Naive thymus-derived CD4-positive, alpha-beta T cell (primary cell): ENCODE results near the gene ATF1. TPM values are rescaled to one million over a fixed set of nuclear protein-coding genes. Genes with fewer than 3 reads are reported as not detected.

Experiments used
- ATAC-seq: fragments of 150-1000 bp; cut with Tn5 transposase; 2 replicates; pipeline ENCODE4 v1.10.0; 2021; ENCODE audit warnings: mild to moderate bottlenecking, moderate library complexity
- CTCF ChIA-PET: fragments of 350-600 bp; sonication (Branson Sonifier 250); formaldehyde crosslinking; loops from one replicate; lab custom pipeline; 2021; ENCODE audit warnings: antibody characterized with exemption; lab: Charles Lee
- POLR2A ChIA-PET: fragments of 350-600 bp; sonication (Branson Sonifier 250); formaldehyde crosslinking; loops from one replicate; lab custom pipeline; 2021; ENCODE audit warnings: antibody characterized with exemption, inconsistent platforms; lab: Charles Lee
- DNase-seq, 9 donors: peaks; one replicate each; pipeline versions ENCODE4 v3.0.0 to v3.0.0-alpha.2; 2020 to 2022; ENCODE audit warnings: mixed read lengths in 1 of 9
- H3K27ac ChIP-seq: one replicate; pipeline ENCODE4 v1.7.0; 2013; ENCODE audit warnings: mild to moderate bottlenecking, low read depth, low read length, moderate library complexity
- H3K27me3 ChIP-seq, 2 donors: one replicate each; pipeline ENCODE4 v1.7.0; 2013; ENCODE audit warnings: low read length in 2 of 2, mild to moderate bottlenecking in 2 of 2, moderate library complexity in 2 of 2; ENCODE audit not compliant: control insufficient read depth in 2 of 2, insufficient read depth in 2 of 2
- H3K36me3 ChIP-seq, 3 experiments: 1 replicate in 2 of 3; 2 replicates in 1 of 3; pipeline ENCODE4 v1.7.0; 2013; ENCODE audit warnings: low read length in 3 of 3, mild to moderate bottlenecking in 3 of 3, moderate library complexity in 1 of 3; ENCODE audit not compliant: insufficient read depth in 3 of 3, control insufficient read depth in 2 of 3
- H3K4me1 ChIP-seq, 2 donors: one replicate each; pipeline ENCODE4 v1.7.0; 2013; ENCODE audit warnings: low read length in 2 of 2, mild to moderate bottlenecking in 2 of 2, moderate library complexity in 1 of 2; ENCODE audit not compliant: control insufficient read depth in 2 of 2, insufficient read depth in 2 of 2
- H3K4me3 ChIP-seq: 2 replicates; pipeline ENCODE4 v1.7.0; 2013; ENCODE audit warnings: mild to moderate bottlenecking, low read length
- H3K9me3 ChIP-seq, 3 experiments: 1 replicate in 2 of 3; 2 replicates in 1 of 3; pipeline ENCODE4 v1.7.0; 2013; ENCODE audit warnings: low read length in 3 of 3; ENCODE audit not compliant: control insufficient read depth in 2 of 3
- H3K27ac Mint-ChIP-seq, 9 donors: one replicate each; pipeline ENCODE4 v1.8.0; 2020 to 2022; ENCODE audit warnings: mixed read lengths in 9 of 9, mild to moderate bottlenecking in 8 of 9, moderate library complexity in 5 of 9, inconsistent platforms in 2 of 9
- H3K27me3 Mint-ChIP-seq, 5 donors: one replicate each; pipeline ENCODE4 v1.8.0; 2021 to 2022; ENCODE audit warnings: mixed read lengths in 5 of 5, mild to moderate bottlenecking in 1 of 5
- H3K36me3 Mint-ChIP-seq, 5 donors: one replicate each; pipeline ENCODE4 v1.8.0; 2020 to 2022; ENCODE audit warnings: mixed read lengths in 5 of 5, mild to moderate bottlenecking in 3 of 5, inconsistent platforms in 1 of 5
- H3K4me1 Mint-ChIP-seq, 7 donors: one replicate each; pipeline ENCODE4 v1.8.0; 2020 to 2022; ENCODE audit warnings: mixed read lengths in 7 of 7, mild to moderate bottlenecking in 3 of 7, inconsistent platforms in 1 of 7
- H3K4me3 Mint-ChIP-seq, 10 donors: one replicate each; pipeline ENCODE4 v1.8.0; 2020 to 2022; ENCODE audit warnings: mild to moderate bottlenecking in 10 of 10, mixed read lengths in 10 of 10, moderate library complexity in 6 of 10, inconsistent platforms in 2 of 10
- H3K9me3 Mint-ChIP-seq, 11 donors: one replicate each; pipeline ENCODE4 v1.8.0; 2020 to 2022; ENCODE audit warnings: mixed read lengths in 11 of 11, mild to moderate bottlenecking in 4 of 11, inconsistent platforms in 1 of 11, moderate library complexity in 1 of 11
- intact Hi-C, 2 donors: fragments of 100-400 bp; cut with micrococcal nuclease; formaldehyde crosslinking; loops; one replicate each; pipeline ENCODE4 v1.15.1; 2023
- polyA plus RNA-seq, 2 donors: library from polyadenylated mRNA; unstranded; fragments of 300-500 nt; fragmentation: Illumina TruSeq; gene quantifications; one replicate each; pipeline ENCODE4 v1.2.3, GENCODE V29; 2021
- total RNA-seq, 6 experiments: library from RNA in 5 of 6; stranded (reverse) in 5 of 6; gene quantifications; 1 replicate in 5 of 6; 2 replicates in 1 of 6; pipeline ENCODE4 v1.2.3 and lab custom pipeline; 2021 to 2026

Gene ATF1
- total and polyA plus RNA-seq, 7 experiments from 2014 or later = 23.8 to 53.9 (median 51.3) TPM

DNA sequence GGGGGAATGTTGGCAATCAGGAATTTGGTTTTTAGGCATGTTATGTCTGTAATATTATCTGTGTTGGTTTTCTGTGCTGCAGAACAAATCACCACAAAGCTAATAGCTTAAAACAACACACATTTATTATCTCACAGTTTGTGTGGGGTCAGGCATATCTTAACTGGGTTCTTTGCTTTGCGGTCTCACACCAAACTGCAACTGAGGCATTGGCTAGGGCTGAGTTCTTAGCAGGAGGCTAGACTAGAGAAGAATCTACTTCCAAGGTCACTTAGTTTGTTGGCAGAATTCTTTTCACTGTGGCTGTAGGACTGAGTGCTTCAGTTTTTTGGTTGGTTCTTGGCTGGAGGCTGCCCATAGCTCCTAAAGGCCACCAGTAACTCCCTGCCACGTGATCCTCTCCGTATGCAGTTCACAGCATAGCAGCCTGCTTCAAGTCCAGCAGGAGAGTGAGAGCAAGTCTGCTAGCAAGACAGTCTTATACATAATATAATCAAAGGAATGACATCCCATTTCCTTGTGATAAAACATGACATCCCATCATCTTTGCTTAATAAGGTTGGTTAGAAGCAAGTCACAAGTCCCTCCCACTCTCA is 21.6 kb downstream of the ATF1 start:
- H3K27me3 Mint-ChIP-seq = no peaks in the 10 kb centered on the region
- Histone ChIP-seq H3K36me3 (peaks cover 0 to 29% (median 0%) of the 10 kb centered on the region in 3 experiments), H3K9me3 (no peaks in the 10 kb centered on the region), H3K4me1 (peaks cover 0 to 3% of the 10 kb centered on the region in 2 donors), H3K4me3 (no peak overlapping the region), H3K27ac (no peak overlapping the region), H3K27me3 (no peaks in the 10 kb centered on the region)
- intact Hi-C loops = no loop called here
- peaks cover 6 to 30% (median 21%) of the 10 kb centered on the region in 7 donors for H3K4me1 Mint-ChIP-seq
- ATAC-seq = no peak
- no peak for DNase-seq
- peaks cover 0 to 8% (median 0%) of the 10 kb centered on the region in 11 donors for H3K9me3 Mint-ChIP-seq
- ChIA-PET CTCF (no interaction called here), POLR2A (interaction anchor here (1.0 kb wide), 1 partner anchor 21 kb away, joined by 4 read pairs; no protein-coding TSS in a partner anchor)
- H3K36me3 Mint-ChIP-seq = peaks cover 14 to 48% (median 39%) of the 10 kb centered on the region in 5 donors
- no peak overlapping the region for H3K4me3 Mint-ChIP-seq
- peak overlapping the region in 1 of 9 donors; percentile 38 for H3K27ac Mint-ChIP-seq

DNA sequence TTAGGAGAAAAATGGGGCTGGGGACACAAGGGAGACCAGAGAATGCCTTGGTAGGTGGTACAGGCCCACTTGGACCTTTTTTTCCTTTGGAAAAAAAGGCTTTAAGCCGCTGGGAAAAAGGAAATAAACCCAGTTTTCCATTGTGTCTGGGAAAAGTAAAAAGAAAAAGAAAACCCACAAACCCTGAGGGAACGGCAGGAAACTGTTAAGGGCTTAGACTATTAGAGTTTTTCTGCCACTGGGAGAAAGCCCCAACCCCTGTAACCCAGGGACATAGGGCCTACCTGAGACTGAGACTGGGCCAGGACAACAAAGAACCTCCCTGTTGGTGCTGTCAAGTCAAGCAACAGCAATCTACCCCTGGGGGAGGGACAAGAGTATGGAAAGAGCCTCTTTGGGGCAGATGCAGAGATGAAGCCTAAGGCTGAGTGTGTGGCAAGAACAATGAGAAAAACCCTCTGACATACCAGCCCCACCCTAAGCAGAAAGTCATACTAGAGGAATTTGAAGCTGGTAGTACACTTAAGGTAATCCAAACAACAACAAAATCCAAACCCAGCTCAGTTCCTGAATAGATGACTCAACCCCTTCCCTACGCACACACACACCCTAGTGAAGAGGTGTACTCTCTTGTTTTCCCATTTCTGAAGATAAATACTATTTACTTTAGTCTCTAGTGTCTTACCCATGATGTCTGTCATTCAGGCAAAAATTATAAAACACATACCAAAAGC is 22.8 kb downstream of the ATF1 start:
- H3K4me1 ChIP-seq = peaks cover 0 to 3% of the 10 kb centered on the region in 2 donors
- Mint-ChIP-seq H3K27ac (peak overlapping the region in 1 of 9 donors; percentile 53), H3K36me3 (peaks cover 19 to 57% (median 43%) of the 10 kb centered on the region in 5 donors), H3K27me3 (no peaks in the 10 kb centered on the region), H3K4me1 (peaks cover 12 to 40% (median 28%) of the 10 kb centered on the region in 7 donors), H3K9me3 (peaks cover 0 to 8% (median 0%) of the 10 kb centered on the region in 11 donors), H3K4me3 (no peak overlapping the region)
- ChIA-PET POLR2A (no interaction called here), CTCF (no interaction called here)
- no peaks in the 10 kb centered on the region for H3K9me3 ChIP-seq
- intact Hi-C loops = no loop called here
- H3K27me3 ChIP-seq = no peaks in the 10 kb centered on the region
- peaks cover 0 to 24% (median 0%) of the 10 kb centered on the region in 3 experiments for H3K36me3 ChIP-seq
- ATAC-seq (no peak), DNase-seq (no peak)
- H3K27ac ChIP-seq = no peak overlapping the region
- no peak overlapping the region for H3K4me3 ChIP-seq

DNA sequence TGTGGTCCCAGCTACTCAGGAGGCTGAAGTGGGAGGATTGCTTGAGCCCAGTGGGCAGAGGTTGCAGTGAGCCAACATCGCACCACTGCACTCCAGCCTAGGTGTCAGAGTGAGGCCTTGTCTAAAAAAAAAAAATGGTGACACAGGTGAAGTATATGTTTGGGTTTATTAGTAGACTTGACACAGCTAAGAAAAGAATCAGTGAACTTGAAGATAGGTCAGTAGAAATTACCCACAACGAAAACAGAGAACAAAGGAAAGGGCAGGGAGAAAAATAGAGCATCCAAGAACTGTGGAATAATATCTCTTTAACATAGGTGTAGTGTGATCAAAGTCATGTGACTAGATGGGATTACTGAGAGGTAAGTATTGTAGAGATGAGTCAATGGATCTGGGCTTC is 23.7 kb downstream of the ATF1 start:
- H3K36me3 ChIP-seq = peaks cover 0 to 21% (median 0%) of the 10 kb centered on the region in 3 experiments
- H3K27me3 ChIP-seq = no peaks in the 10 kb centered on the region
- no peak overlapping the region for H3K27ac ChIP-seq
- peaks cover 0 to 3% of the 10 kb centered on the region in 2 donors for H3K4me1 ChIP-seq
- intact Hi-C loops = no loop called here
- no peak for DNase-seq
- Mint-ChIP-seq H3K4me3 (peak overlapping the region in 1 of 10 donors; percentile 23), H3K9me3 (peaks cover 0 to 8% (median 0%) of the 10 kb centered on the region in 11 donors), H3K27me3 (no peaks in the 10 kb centered on the region), H3K36me3 (peaks cover 19 to 59% (median 39%) of the 10 kb centered on the region in 5 donors), H3K27ac (peak overlapping the region in 1 of 9 donors; percentile 18), H3K4me1 (peaks cover 18 to 46% (median 28%) of the 10 kb centered on the region in 7 donors)
- no peaks in the 10 kb centered on the region for H3K9me3 ChIP-seq
- ChIA-PET POLR2A (interaction anchor here (0.6 kb wide), 2 partner anchors 11 to 95 kb away, joined by 3 read pairs; no protein-coding TSS in a partner anchor), CTCF (no interaction called here)
- ATAC-seq = no peak
- H3K4me3 ChIP-seq = no peak overlapping the region

DNA sequence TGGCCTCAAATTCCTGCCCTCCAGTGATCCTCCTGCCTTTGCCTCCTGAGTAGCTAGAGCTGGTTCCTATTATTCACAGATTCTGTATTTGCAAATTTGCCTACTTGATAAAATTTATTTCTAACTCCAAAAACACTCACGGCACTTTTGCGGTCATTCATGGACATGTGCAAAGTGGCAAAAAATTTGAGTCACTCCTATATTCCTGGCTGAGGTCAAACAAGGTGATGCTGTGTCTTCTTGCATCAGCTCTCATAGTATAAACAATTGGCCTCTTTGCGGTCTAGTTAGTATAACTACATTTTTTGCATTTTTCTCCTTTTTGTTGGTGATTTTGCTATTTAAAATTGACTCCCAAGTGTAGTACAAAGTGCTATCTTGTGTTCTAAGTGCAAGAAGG is 24.7 kb downstream of the ATF1 start:
- Mint-ChIP-seq H3K9me3 (peaks cover 0 to 8% (median 0%) of the 10 kb centered on the region in 11 donors), H3K36me3 (peaks cover 19 to 59% (median 39%) of the 10 kb centered on the region in 5 donors), H3K4me3 (no peak overlapping the region), H3K4me1 (peaks cover 18 to 46% (median 28%) of the 10 kb centered on the region in 7 donors), H3K27ac (peak overlapping the region in 1 of 9 donors; percentile 43), H3K27me3 (no peaks in the 10 kb centered on the region)
- H3K9me3 ChIP-seq = no peaks in the 10 kb centered on the region
- no peaks in the 10 kb centered on the region for H3K27me3 ChIP-seq
- H3K4me3 ChIP-seq = no peak overlapping the region
- ATAC-seq = no peak
- H3K27ac ChIP-seq = no peak overlapping the region
- peaks cover 0 to 3% of the 10 kb centered on the region in 2 donors for H3K4me1 ChIP-seq
- peaks cover 0 to 21% (median 0%) of the 10 kb centered on the region in 3 experiments for H3K36me3 ChIP-seq
- POLR2A ChIA-PET = no interaction called here
- CTCF ChIA-PET = interaction anchor here (0.6 kb wide), 1 partner anchor 16 kb away, joined by 5 read pairs; no protein-coding TSS in a partner anchor
- intact Hi-C loops = no loop called here
- no peak for DNase-seq

DNA sequence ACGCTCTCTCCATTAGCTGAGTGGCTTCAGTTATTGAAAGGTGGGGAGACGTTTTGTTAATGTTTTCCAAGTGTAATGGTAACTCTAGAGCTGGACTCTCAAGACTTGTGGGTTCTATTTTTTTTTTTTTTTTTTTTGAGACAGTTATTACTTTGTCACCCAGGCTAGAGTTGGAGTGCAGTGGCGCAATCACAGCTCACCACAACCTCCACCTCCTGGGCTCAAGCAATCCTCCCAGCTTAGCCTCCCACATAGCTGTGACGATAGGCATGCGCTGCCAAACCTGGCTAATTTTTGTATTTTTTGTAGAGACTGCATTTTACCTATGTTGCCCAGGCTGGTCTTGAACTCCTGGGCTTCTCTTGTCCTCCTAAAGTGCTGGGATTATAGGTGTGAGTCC is 26.2 kb downstream of the ATF1 start:
- no peaks in the 10 kb centered on the region for H3K27me3 ChIP-seq
- ChIA-PET POLR2A (no interaction called here), CTCF (interaction anchor here (0.5 kb wide), 1 partner anchor 188 kb away, joined by 3 read pairs; no protein-coding TSS in a partner anchor)
- Mint-ChIP-seq H3K36me3 (peaks cover 19 to 53% (median 34%) of the 10 kb centered on the region in 5 donors), H3K27me3 (no peaks in the 10 kb centered on the region), H3K27ac (peak overlapping the region in 1 of 9 donors; percentile 29), H3K4me1 (peaks cover 12 to 35% (median 23%) of the 10 kb centered on the region in 7 donors), H3K9me3 (peaks cover 0 to 10% (median 0%) of the 10 kb centered on the region in 11 donors), H3K4me3 (no peak overlapping the region)
- intact Hi-C loops = no loop called here
- no peak overlapping the region for H3K27ac ChIP-seq
- ATAC-seq = no peak
- no peaks in the 10 kb centered on the region for H3K4me1 ChIP-seq
- no peak overlapping the region for H3K4me3 ChIP-seq
- DNase-seq = no peak
- no peaks in the 10 kb centered on the region for H3K9me3 ChIP-seq
- H3K36me3 ChIP-seq = peaks cover 0 to 23% (median 0%) of the 10 kb centered on the region in 3 experiments

DNA sequence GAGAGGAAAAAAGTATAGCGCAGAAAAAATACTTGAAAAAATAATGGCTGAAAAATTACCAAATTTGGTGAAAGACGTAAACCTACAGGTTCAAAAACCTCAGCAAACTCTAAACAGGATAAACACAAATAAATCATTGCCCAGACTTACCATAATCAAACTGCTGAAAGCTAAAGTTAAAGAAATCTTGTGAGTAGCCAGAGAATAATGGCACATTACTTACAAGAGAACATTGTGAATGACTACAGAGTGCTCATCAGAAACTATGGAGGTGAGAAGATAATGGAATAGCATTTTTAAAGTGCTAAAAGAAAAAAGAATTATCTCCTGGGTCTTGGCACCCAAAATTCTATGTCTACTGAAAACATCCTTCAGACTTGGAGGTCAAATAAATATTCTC is 36.0 kb downstream of the ATF1 start:
- no peaks in the 10 kb centered on the region for H3K27me3 ChIP-seq
- intact Hi-C loops = no loop called here
- Mint-ChIP-seq H3K27ac (peak overlapping the region in 1 of 9 donors; percentile 1), H3K9me3 (peaks cover 0 to 23% (median 11%) of the 10 kb centered on the region in 11 donors), H3K36me3 (peaks cover 22 to 67% (median 56%) of the 10 kb centered on the region in 5 donors), H3K4me1 (peaks cover 0 to 14% (median 6%) of the 10 kb centered on the region in 7 donors), H3K4me3 (no peak overlapping the region), H3K27me3 (no peaks in the 10 kb centered on the region)
- no peak for ATAC-seq
- H3K4me1 ChIP-seq = no peaks in the 10 kb centered on the region
- peaks cover 0 to 10% (median 4%) of the 10 kb centered on the region in 3 experiments for H3K9me3 ChIP-seq
- POLR2A ChIA-PET = no interaction called here
- no peak overlapping the region for H3K27ac ChIP-seq
- CTCF ChIA-PET = no interaction called here
- H3K4me3 ChIP-seq = no peak overlapping the region
- DNase-seq = no peak
- H3K36me3 ChIP-seq = peaks cover 3 to 56% (median 20%) of the 10 kb centered on the region in 3 experiments
